NCI-H748 treated with DMSO at 0.1 percent for 48 hours (cell line): Measurements from ENCODE around the gene RASGRF1.
"Not testable (repeated sequence)": the region's sequence is repeated elsewhere in the genome, so short reads cannot be mapped to it uniquely, and the experiment has no call there.

Source experiments
- DNase-seq: peaks from one replicate; lab custom pipeline; 2025; lab: John Stamatoyannopoulos, UW

RASGRF1 gene

DNA sequence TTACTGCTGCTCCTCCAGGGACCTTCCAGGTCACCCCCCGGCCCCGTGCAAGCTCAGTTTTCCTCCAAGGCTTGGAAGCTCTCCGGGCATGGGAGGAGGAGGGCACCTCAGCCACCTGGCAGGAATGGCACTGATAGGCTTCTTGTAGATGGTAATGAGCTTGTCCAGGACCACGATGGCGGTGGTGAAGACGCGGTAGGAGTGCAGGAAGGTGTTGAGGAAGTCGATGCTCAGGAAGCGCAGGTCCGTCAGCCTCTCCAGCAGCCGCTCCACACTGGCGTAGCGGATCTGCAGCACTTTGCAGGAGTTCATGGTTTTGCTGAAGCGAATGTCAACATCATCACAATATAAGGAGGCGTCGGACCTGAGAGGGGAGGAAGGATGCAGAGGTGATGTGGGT lies 84.5 kb downstream of the RASGRF1 start:
- DNase-seq = no peak

- DNase-seq = no peak
Measured at GRCh38 chr15:79004336-79004735, 86.2 kb downstream of the RASGRF1 start.

- no peak for DNase-seq
Measured at GRCh38 chr15:79003896-79004295, 86.7 kb downstream of the RASGRF1 start.

- DNase-seq = no peak
Measured at GRCh38 chr15:79003301-79003700, 87.3 kb downstream of the RASGRF1 start.

- DNase-seq = no peak
Measured at GRCh38 chr15:79002581-79002980, 88.0 kb downstream of the RASGRF1 start.

- DNase-seq = no peak
Measured at GRCh38 chr15:78999636-79000035, 90.9 kb downstream of the RASGRF1 start.

DNA sequence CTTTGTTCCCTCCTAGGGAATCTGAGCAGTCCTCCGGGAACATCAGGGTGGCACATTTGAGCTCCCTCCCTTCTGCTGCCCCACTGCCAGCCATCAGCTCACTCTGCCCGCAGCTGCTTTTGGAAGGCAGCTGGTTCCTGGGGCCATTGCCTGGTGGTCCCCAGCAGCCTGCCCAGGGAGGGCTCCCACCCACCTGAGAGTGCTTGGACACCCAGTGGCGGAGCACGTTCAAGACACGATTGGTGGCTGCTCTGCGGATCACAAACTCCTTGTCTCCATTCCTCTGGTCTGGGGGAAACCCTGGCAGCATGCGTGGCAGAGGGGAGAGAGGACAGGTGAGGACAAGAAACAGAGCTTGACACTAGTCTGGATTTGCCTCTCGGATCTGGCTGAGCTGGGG lies 92.1 kb downstream of the RASGRF1 start:
- DNase-seq = no peak

GRCh38 chr15:78997981-78998499 lies 92.5 kb downstream of the RASGRF1 start:
- DNase-seq = no peak

- no peak for DNase-seq
Measured at GRCh38 chr15:78996894-78997275, 93.7 kb downstream of the RASGRF1 start.

- DNase-seq = no peak
Measured at GRCh38 chr15:78995921-78996893, 94.4 kb downstream of the RASGRF1 start.

DNA sequence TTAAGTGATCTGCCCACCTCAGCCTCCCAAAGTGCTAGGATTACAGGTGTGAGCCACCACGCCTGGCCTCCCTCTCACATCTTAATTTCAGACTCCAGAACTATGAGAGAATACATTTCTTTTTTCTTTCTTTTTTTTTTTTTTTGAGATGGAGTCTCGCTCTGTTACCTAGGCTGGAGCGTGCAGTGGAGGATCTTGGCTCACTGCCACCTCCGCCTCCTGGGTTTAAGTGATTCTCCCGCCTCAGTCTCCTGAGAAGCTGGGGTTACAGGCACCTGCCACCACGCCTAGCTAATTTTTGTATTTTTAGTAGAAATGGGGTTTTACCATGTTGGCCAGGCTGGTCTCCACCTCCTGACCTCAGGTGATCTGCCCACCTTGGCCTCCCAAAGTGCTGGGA lies 95.4 kb downstream of the RASGRF1 start:
- DNase-seq = not testable (repeated sequence)

DNA sequence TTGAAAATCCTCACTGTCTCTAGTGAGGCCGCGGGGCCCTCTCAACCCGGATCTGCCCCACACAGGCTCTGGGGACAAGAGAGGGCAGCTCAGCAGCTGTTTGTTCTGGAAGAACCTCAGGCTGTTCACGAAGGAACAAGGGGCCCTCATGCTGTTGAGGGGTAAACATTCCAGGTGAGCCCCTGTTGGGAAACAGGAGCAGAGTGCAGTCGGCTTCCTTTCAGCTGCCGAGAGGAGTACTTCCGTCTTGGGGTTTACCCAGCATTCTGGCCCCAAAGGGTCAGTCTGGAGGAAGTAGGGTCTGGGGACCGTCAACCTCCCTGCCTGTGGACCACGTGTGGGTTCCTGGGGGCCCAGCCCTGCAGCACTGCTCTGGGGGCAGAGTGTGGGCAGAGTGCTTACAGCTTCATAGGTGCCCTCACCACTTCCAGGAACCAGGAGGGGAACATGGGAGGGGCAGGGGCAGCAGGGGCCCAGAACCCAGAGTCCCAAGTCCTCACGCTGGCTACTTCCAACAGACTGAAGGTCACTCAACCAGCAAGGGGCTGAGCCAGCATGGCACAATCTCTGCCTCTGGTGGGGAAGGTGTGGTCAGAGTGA lies 96.5 kb downstream of the RASGRF1 start:
- DNase-seq = no peak

DNA sequence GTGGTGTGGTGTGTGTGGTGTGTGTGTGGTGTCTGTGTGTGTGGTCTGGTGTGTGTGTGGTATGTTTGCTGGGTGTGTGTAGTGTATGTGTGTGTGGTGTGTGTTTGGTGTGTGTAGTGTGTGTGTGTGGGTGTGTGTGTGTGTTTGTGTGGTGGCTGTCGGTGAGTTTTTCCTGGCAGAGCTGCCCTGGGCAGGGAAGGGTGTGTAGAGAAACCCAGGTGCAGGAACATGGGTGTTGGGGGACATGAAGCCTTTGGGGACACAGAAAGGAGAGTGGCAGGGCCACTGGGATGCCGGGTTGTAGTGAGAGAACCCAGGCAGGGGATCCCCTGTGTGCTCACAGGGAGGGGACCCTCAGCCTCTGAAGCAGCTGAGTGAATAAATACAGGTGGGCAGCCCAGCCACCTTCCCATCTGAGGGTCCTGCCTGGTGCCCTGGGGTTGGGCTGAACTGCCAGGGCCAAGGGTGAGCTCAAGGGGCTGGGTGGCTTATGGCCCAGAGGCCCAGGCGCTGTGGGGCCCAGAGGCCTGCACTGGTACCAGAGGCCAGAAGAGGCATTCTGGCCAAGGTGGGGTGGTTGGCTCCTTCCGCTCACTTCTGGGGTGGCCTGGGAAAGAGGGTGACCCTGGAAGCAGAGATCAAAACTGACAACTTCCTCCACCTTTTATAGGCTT lies 97.2 kb downstream of the RASGRF1 start:
- DNase-seq = no peak

- DNase-seq = no peak
Measured at GRCh38 chr15:78992416-78993256, 97.9 kb downstream of the RASGRF1 start.

DNA sequence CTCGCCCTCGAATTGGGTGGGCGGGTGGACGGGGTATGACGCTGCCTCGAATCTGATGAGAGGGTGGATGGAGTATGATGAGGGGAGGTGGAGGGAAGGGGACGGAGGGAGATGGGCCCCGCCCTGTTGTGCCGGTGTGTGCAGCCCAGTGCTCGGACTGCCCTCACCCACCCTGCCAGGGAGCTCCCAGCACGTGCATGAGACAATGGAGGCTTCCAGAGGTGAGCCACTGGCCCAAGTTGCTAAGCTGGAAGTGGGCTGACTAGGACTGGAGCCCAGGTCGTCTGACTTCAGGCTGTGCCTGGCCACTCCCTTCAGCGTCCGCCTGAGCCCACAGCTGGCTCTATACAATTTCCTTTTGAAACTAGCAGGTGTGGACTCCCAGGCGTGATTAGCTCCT lies 98.7 kb downstream of the RASGRF1 start:
- DNase-seq = no peak

GRCh38 chr15:78991476-78991875 lies 99.1 kb downstream of the RASGRF1 start:
- no peak for DNase-seq

DNA sequence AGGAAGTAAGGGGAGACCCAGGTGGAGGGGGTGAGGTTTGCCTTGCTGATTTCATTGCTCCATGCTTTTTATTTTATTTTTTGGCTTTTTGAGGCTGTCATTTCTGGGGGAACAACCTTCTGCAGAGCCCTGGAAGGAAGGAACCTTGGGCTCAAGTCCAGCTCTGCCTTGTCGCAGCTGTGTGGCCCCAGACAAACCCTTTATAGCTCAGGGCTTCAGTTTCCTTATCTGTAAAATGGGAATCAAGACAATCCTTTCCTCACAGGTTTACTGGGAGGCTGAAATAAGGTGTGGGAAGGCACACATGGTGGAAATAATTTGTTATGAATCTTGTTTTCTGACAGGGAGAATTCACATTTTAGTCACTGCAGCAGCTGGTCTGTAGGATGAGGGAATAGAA lies 100.3 kb downstream of the RASGRF1 start:
- DNase-seq = no peak

GRCh38 chr15:78989701-78990240 lies 100.8 kb downstream of the RASGRF1 start:
- no peak for DNase-seq

DNA sequence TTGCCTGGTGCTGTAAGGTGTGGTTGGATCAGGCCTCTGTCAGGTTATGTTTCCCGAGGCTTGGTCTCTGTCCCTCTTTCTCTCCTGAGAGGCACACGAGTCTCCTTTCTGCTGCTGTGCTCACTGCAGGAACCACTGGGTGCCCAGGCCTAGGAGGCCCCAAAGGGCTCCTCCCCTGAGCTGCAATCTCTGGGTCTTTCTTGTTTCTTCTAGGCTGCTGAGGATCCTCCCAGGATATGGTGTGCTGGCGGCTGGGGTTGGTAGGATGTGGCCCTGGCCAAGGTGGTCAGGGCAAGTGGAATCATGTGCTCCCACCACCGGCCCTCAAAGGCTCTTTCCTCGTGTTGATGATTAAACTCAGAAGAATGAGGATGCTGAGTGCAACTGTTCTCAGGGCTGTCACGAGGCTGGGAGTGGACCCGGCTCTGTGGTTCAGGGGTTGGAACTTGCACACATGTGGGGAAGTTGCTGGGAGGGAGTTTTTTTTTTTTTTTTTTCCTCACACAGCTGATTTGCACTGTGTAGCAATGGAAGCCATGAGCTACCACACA lies 102.1 kb downstream of the RASGRF1 start:
- DNase-seq = no peak

DNA sequence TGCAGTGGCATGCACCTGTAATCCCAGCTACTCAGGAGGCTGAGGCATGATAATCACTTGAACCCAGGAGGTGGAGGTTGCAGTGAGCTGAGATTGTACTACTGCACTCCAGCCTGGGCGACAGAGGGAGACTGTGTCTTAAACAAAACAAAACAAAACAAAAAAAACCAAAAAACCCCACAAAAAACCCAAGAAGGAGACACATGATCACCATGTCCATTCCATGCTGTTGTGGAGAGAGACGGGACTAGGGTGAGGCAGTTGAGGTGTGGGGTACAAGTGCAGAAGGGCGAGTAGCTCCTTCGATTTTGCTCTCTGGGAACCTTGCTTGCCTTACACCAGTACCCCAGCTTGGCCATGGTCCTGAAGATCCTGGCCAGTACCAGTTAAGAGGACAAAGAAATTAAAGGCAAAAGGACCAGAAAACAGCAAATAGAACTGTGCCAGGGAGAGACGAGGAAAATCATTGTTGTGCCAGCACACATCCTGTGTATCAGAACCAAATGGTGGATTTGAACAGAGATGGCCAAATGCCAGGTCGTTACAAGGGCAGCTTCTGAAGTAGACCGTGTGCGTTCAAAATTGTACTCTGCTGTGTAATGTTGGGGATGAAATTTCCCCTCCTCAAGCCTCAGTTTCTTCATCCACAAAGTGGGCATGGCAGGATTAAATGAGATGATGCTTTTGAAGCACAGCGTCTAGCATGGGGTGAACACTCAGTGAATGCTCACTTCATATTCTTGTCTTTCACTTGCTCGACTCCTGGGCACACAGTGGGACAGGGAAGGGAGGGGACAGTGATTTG lies 102.8 kb downstream of the RASGRF1 start:
- DNase-seq = no peak
